BJ (cell line): ENCODE data around the gene VSTM2L. TPM values are rescaled to one million over a fixed set of nuclear protein-coding genes. Genes with fewer than 3 reads are reported as not detected.

Experiments used
- polyA plus RNA-seq: library from polyadenylated mRNA; depleted of rRNA; stranded (reverse); fragments of >200 nt; gene quantifications from 2 replicates; pipeline ENCODE4 v1.2.3, GENCODE V29; 2011; rRNA removed

The VSTM2L gene
- polyA plus RNA-seq, 1 experiment, result 1.2 TPM

Other genes starting within 250 kb of the VSTM2L start
- 30.0 and 38.4 TPM in 2 replicates for gene CTNNBL1, start 209.1 kb upstream of the VSTM2L start, polyA plus RNA-seq
- gene TTI1, start 130.3 kb downstream of the VSTM2L start, polyA plus RNA-seq, result 12.0 and 12.7 TPM in 2 replicates
- gene RPRD1B, start 130.6 kb downstream of the VSTM2L start, polyA plus RNA-seq, result 19.7 and 21.0 TPM in 2 replicates